T-helper 1 cell treated with Interleukin-12 subunit alpha and Interleukin-12 subunit beta and Interleukin-4 antibody, amounts not matched to agents 30 μg/mL and 1 μg/mL, for 36 hours (primary cell): ENCODE data around the gene IFIT1B.

ENCODE experiments used
- H3K27ac Mint-ChIP-seq: one replicate; pipeline ENCODE4 v1.8.0; 2021; ENCODE audit warnings: mild to moderate bottlenecking, mixed read lengths
- H3K27me3 Mint-ChIP-seq: one replicate; pipeline ENCODE4 v1.8.0; 2021; ENCODE audit warnings: low read depth, mixed read lengths
- H3K36me3 Mint-ChIP-seq: one replicate; pipeline ENCODE4 v1.8.0; 2021; ENCODE audit warnings: low read depth, mixed read lengths
- H3K4me1 Mint-ChIP-seq: one replicate; pipeline ENCODE4 v1.8.0; 2021; ENCODE audit warnings: low read depth, mixed read lengths
- H3K4me3 Mint-ChIP-seq: one replicate; pipeline ENCODE4 v1.8.0; 2021; ENCODE audit warnings: mild to moderate bottlenecking, moderate library complexity, mixed read lengths
- H3K9me3 Mint-ChIP-seq: one replicate; pipeline ENCODE4 v1.8.0; 2021; ENCODE audit warnings: mixed read lengths

IFIT1B gene

DNA sequence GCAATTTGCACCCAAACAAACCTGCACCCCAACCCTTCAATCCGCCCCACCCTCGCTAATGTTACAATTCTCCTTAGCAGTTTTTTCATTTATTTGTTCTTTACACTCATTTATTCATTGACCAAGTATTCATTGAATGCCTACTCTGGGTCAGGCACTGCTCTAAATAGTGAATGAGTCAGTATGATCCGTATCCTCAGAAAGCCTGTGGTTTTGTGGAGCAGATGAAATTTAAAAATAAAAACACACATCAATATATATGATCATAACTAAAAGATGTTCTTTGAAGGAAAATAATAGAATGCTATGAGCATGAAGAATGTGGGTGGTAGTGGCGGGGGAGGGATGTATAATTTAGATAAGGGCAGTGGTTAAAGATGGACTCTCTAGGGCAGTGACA, 49.8 kb downstream of the IFIT1B start:
- Mint-ChIP-seq H3K27me3 (peaks cover 18% of the 10 kb centered on the region), H3K4me3 (no peak overlapping the region), H3K36me3 (peaks cover 5% of the 10 kb centered on the region), H3K4me1 (peaks cover 2% of the 10 kb centered on the region), H3K9me3 (no peaks in the 10 kb centered on the region), H3K27ac (no peak overlapping the region)

DNA sequence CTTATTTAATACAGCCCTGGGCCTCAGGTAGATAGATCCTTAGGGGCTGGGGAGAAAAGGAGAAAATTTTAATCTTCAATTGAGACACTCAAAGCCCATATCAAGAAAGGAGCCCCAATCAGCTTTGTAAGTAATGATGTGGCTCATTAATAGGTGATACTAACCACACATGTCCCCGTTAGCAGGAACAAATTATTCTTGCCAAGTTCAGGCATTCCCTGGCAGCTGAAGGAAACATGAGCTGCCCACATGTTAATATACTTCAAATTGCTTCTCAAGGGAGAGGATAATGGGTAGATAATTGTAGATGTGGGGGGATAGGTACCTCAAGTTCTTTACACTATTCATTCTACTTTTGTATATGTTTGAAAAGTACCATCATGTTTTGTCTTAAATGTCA, 51.0 kb downstream of the IFIT1B start:
- Mint-ChIP-seq H3K27ac (no peak overlapping the region), H3K36me3 (no peaks in the 10 kb centered on the region), H3K4me3 (no peak overlapping the region), H3K4me1 (peaks cover 2% of the 10 kb centered on the region), H3K27me3 (peaks cover 28% of the 10 kb centered on the region), H3K9me3 (no peaks in the 10 kb centered on the region)

- Mint-ChIP-seq H3K4me3 (no peak overlapping the region), H3K36me3 (no peaks in the 10 kb centered on the region), H3K9me3 (no peaks in the 10 kb centered on the region), H3K4me1 (no peaks in the 10 kb centered on the region), H3K27ac (no peak overlapping the region), H3K27me3 (peaks cover 55% of the 10 kb centered on the region)
These were observed 54.1 kb downstream of the IFIT1B start for GRCh38 chr10:89431977-89432376.
